Loucy (cell line): ENCODE results near the gene SHD.

Experiments used
- H2AFZ ChIP-seq: fragments of 200-600 bp; sonication (generic); 2 replicates; pipeline ENCODE4 v1.6.0; 2016; ENCODE audit warnings: antibody characterized with exemption, mild to moderate bottlenecking, low read length, moderate library complexity
- H3F3A ChIP-seq: fragments of 200-600 bp; 2 replicates; pipeline ENCODE4 v1.6.0; 2016; ENCODE audit warnings: antibody characterized with exemption, low read depth, mild to moderate bottlenecking
- H3K27me3 ChIP-seq: fragments of 200-600 bp; sonication (generic); 2 replicates; pipeline ENCODE4 v1.6.1; 2014; ENCODE audit warnings: low read length, mild to moderate bottlenecking; ENCODE audit not compliant: insufficient read depth, poor library complexity, severe bottlenecking
- H3K36me3 ChIP-seq: fragments of 200-600 bp; sonication (generic); 2 replicates; pipeline ENCODE4 v1.6.1; 2016; ENCODE audit warnings: low read length; ENCODE audit not compliant: insufficient read depth
- H3K4me1 ChIP-seq: fragments of 200-600 bp; sonication (generic); 2 replicates; pipeline ENCODE4 v1.5.1; 2014; ENCODE audit warnings: low read length, mild to moderate bottlenecking; ENCODE audit not compliant: insufficient read depth, poor library complexity, severe bottlenecking
- H3K4me2 ChIP-seq: fragments of 200-600 bp; sonication (generic); 2 replicates; pipeline ENCODE4 v1.6.0; 2014; ENCODE audit warnings: antibody characterized with exemption, low read length, low read depth, mild to moderate bottlenecking; ENCODE audit not compliant: poor library complexity, severe bottlenecking
- H3K4me3 ChIP-seq: fragments of 200-600 bp; sonication (generic); 2 replicates; pipeline ENCODE4 v1.5.1; 2014; ENCODE audit warnings: low read length, mild to moderate bottlenecking, mixed read lengths; ENCODE audit not compliant: poor library complexity, severe bottlenecking
- H3K79me2 ChIP-seq: fragments of 200-600 bp; sonication (generic); 2 replicates; pipeline ENCODE4 v1.6.1; 2014; ENCODE audit warnings: low read length; ENCODE audit not compliant: insufficient read depth
- H3K9ac ChIP-seq: fragments of 200-600 bp; sonication (generic); 2 replicates; pipeline ENCODE4 v1.6.0; 2014; ENCODE audit warnings: mild to moderate bottlenecking, low read depth, low read length, moderate library complexity; ENCODE audit not compliant: poor library complexity, severe bottlenecking
- H3K9me2 ChIP-seq: fragments of 200-600 bp; sonication (generic); replicated peaks from 2 replicates; pipeline ENCODE4 v1.6.1; 2016; ENCODE audit warnings: low read depth, low read length, mixed read lengths
- H3K9me3 ChIP-seq: fragments of 200-600 bp; sonication (generic); 2 replicates; pipeline ENCODE4 v1.6.1; 2014; ENCODE audit warnings: mild to moderate bottlenecking, antibody characterized with exemption, low read length, low read depth; ENCODE audit not compliant: insufficient read depth
- H4K20me1 ChIP-seq: fragments of 200-600 bp; sonication (generic); 2 replicates; pipeline ENCODE4 v1.6.0; 2014; ENCODE audit warnings: antibody characterized with exemption, low read length, mild to moderate bottlenecking; ENCODE audit not compliant: insufficient read depth, poor library complexity, severe bottlenecking
- CTCF ChIP-seq: fragments of 200-600 bp; sonication (generic); conservative IDR thresholded peaks from 2 replicates; pipeline ENCODE4 v1.5.1; 2014; ENCODE audit warnings: mild to moderate bottlenecking, antibody characterized with exemption, low read length
- EZH2phosphoT487 ChIP-seq: fragments of 200-600 bp; IDR thresholded peaks from 2 replicates; pipeline ENCODE4 v1.6.1; 2018; ENCODE audit warnings: antibody characterized with exemption, mild to moderate bottlenecking, moderate library complexity, borderline replicate concordance

The SHD gene

DNA sequence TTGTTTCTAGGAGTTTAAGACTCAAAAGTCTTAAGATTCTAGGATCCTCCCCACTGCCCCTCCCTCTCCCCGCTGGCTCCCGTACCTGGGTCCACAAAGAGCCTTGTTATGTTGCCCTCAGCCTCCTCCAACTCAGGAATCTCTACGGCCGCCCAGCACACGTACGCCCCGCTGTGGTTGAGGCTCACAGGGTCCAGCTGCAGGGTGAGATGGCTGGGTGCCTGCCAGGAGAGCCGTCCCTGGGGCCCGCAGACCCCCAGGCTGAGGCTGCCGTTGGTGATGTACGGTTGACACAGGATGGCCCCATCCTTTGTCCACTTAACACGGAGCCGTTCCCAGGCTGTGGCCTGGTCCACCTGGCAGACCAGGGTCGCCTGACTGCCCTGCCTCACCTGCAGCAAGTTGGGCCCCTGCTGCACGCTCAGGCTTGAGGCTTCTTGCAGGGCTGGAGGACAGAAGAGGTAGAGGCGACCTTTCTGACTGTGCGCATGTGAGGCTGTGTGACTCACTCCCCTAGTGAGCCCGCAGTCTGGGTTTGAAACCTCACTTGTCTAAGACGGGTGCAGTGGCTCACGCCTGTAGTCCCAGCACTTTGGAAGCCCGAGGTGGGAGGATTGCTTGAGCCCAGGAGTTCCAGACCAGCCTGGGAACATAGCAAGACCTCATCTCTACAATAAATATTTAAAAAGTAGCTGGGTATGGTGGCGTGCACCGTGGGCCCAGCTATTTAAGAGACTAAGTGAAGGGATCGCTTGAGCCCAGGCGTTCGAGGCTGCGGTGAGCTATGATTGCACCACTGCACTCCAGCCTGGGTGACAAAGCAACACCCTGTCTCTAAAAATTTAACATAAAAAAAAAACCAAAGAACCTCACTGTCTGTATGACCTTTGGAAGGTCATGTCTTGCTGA is 19.1 kb downstream of the SHD start:
- Histone ChIP-seq H3K36me3 (no peaks in the 10 kb centered on the region), H3K79me2 (no peaks in the 10 kb centered on the region), H3K4me2 (no peak overlapping the region), H3K4me1 (no peaks in the 10 kb centered on the region), H3K9me2 (no peaks in the 10 kb centered on the region), H3K4me3 (no peak overlapping the region), H3K9ac (no peak overlapping the region), H4K20me1 (no peaks in the 10 kb centered on the region), H2AFZ (no peak overlapping the region), H3K9me3 (no peaks in the 10 kb centered on the region), H3F3A (no peaks in the 10 kb centered on the region), H3K27me3 (no peaks in the 10 kb centered on the region)
- TF ChIP-seq CTCF = no peak
- no peak for TF ChIP-seq EZH2phosphoT487

DNA sequence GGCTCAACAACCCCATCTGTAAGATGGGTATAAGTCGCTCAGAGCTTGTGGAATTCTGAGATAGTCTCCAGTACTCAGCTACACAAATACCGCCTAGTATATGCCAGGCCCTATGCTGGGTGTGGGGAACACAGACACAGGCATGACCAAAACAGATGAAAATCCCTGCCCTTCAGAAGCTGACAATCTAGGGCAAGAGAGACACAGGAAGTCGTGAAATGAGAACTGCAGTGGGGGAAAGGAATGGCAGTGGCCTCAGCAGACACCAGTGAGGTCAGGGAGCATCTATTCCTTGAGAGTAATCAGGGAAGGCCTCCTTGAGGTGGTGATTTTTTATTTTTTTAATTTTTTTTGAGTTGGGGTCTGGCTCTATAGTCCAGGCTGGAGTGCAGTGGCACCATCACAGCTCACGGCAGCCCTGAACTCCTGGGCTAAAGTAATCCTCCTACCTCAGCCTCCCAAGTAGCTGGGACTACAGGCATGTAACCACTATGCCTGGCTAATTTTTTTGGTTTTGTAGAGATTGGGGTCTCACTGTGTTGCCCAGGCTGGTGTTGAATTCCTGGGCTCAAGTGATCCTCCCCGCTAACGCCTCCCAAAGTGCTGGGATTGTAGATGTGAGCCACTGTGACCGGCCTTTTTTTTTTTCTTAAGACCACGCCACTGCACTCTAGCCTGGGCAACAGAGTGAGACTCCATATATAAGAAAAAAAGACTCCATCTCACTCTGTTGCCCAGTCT is 19.9 kb downstream of the SHD start:
- H3K36me3 ChIP-seq = no peaks in the 10 kb centered on the region
- TF ChIP-seq CTCF (no peak), EZH2phosphoT487 (no peak)
- peaks cover under 1% of the 10 kb centered on the region for H3K4me1 ChIP-seq
- H3K9me3 ChIP-seq = no peaks in the 10 kb centered on the region
- H2AFZ ChIP-seq = no peak overlapping the region
- H4K20me1 ChIP-seq = no peaks in the 10 kb centered on the region
- H3K79me2 ChIP-seq = no peaks in the 10 kb centered on the region
- H3K4me3 ChIP-seq = no peak overlapping the region
- no peaks in the 10 kb centered on the region for H3K27me3 ChIP-seq
- H3K9ac ChIP-seq = no peak overlapping the region
- H3F3A ChIP-seq = no peaks in the 10 kb centered on the region
- no peaks in the 10 kb centered on the region for H3K9me2 ChIP-seq
- H3K4me2 ChIP-seq = no peak overlapping the region

- TF ChIP-seq CTCF = no peak
- TF ChIP-seq EZH2phosphoT487 = no peak
- no peaks in the 10 kb centered on the region for H3F3A ChIP-seq
- no peak overlapping the region for H2AFZ ChIP-seq
- H3K4me1 ChIP-seq = peaks cover 4% of the 10 kb centered on the region
- H3K27me3 ChIP-seq = no peaks in the 10 kb centered on the region
- H3K4me2 ChIP-seq = no peak overlapping the region
- no peaks in the 10 kb centered on the region for H4K20me1 ChIP-seq
- H3K9me3 ChIP-seq = no peaks in the 10 kb centered on the region
- H3K4me3 ChIP-seq = no peak overlapping the region
- no peaks in the 10 kb centered on the region for H3K9me2 ChIP-seq
- H3K79me2 ChIP-seq = no peaks in the 10 kb centered on the region
- no peaks in the 10 kb centered on the region for H3K36me3 ChIP-seq
- no peak overlapping the region for H3K9ac ChIP-seq
Observed at GRCh38 chr19:4300589-4300988, 21.5 kb downstream of the SHD start.
